HepG2 (cell line): ENCODE data around the gene SGPL1. TPM values are rescaled to one million over a fixed set of nuclear protein-coding genes. Genes with fewer than 3 reads are reported as not detected.

Experiments
- CEBPG ChIP-seq: IDR thresholded peaks from 2 replicates; pipeline ENCODE4 v1.6.1; 2016
- CSRNP1 ChIP-seq: sonication (generic); formaldehyde crosslinking; IDR thresholded peaks from 2 replicates; pipeline ENCODE4 v1.8.1; 2023; ENCODE audit warnings: mild to moderate bottlenecking, missing genetic modification reagents
- HNRNPL ChIP-seq: fragments of 200-400 bp; formaldehyde crosslinking; IDR thresholded peaks from 2 replicates; pipeline ENCODE4 v1.6.1; 2017; ENCODE audit warnings: mild to moderate bottlenecking, low read depth, low read length
- HOMEZ ChIP-seq: IDR thresholded peaks from 2 replicates; pipeline ENCODE4 v1.6.1; 2016; ENCODE audit warnings: low read depth
- HOXA5 ChIP-seq: sonication (generic); formaldehyde crosslinking; IDR thresholded peaks from 2 replicates; pipeline ENCODE4 v1.4.0; 2020; ENCODE audit warnings: missing genetic modification reagents
- MEF2D ChIP-seq: sonication (generic); formaldehyde crosslinking; IDR thresholded peaks from 2 replicates; pipeline ENCODE4 v1.5.1; 2020; ENCODE audit warnings: mild to moderate bottlenecking, missing genetic modification reagents
- NBN ChIP-seq: fragments of 450-650 bp; conservative IDR thresholded peaks from 2 replicates; pipeline ENCODE4 v1.6.1; 2017
- TRAFD1 ChIP-seq: sonication (generic); formaldehyde crosslinking; IDR thresholded peaks from 2 replicates; pipeline ENCODE4 v1.5.1; 2020; ENCODE audit warnings: missing genetic modification reagents, mild to moderate bottlenecking, borderline replicate concordance
- ZC3H4 ChIP-seq: sonication (generic); formaldehyde crosslinking; IDR thresholded peaks from 2 replicates; pipeline ENCODE4 v1.4.0; 2020; ENCODE audit warnings: missing genetic modification reagents, borderline replicate concordance
- ZIK1 ChIP-seq: sonication (generic); formaldehyde crosslinking; IDR thresholded peaks from 2 replicates; pipeline ENCODE4 v1.5.0; 2020; ENCODE audit warnings: mild to moderate bottlenecking, low read depth, missing genetic modification reagents, borderline replicate concordance
- ZNF136 ChIP-seq: sonication (generic); formaldehyde crosslinking; IDR thresholded peaks from 2 replicates; pipeline ENCODE4 v1.8.1; 2022; ENCODE audit warnings: low read depth, mild to moderate bottlenecking, moderate library complexity, missing genetic modification reagents
- ZNF256 ChIP-seq: sonication (generic); formaldehyde crosslinking; conservative IDR thresholded peaks from 2 replicates; pipeline ENCODE4 v1.4.0; 2020; ENCODE audit warnings: missing genetic modification reagents
- ZNF354B ChIP-seq: sonication (generic); formaldehyde crosslinking; IDR thresholded peaks from 2 replicates; pipeline ENCODE4 v1.8.0; 2022; ENCODE audit warnings: mild to moderate bottlenecking, missing genetic modification reagents
- ZNF761 ChIP-seq: sonication (generic); formaldehyde crosslinking; conservative IDR thresholded peaks from 2 replicates; pipeline ENCODE4 v1.4.0; 2020; ENCODE audit warnings: mild to moderate bottlenecking, missing genetic modification reagents
- ZNF850 ChIP-seq: sonication (generic); formaldehyde crosslinking; conservative IDR thresholded peaks from 2 replicates; pipeline ENCODE4 v1.9.0; 2021; ENCODE audit warnings: mild to moderate bottlenecking, missing genetic modification reagents
- ZNF891 ChIP-seq: sonication (generic); formaldehyde crosslinking; IDR thresholded peaks from 2 replicates; pipeline ENCODE4 v1.5.0; 2020; ENCODE audit warnings: mild to moderate bottlenecking, missing genetic modification reagents
- ZSCAN29 ChIP-seq: sonication (generic); formaldehyde crosslinking; conservative IDR thresholded peaks from 2 replicates; pipeline ENCODE4 v1.4.0; 2020; ENCODE audit warnings: mild to moderate bottlenecking, missing genetic modification reagents
- polyA plus RNA-seq, 8 experiments: library from polyadenylated mRNA; depleted of rRNA in 3 of 8; stranded (reverse) in 7 of 8; unstranded in 1 of 8; fragments of >200 nt; fragmentation: Illumina TruSeq in 4 of 8; extraction: Trizol in 4 of 8; gene quantifications; 2 replicates each; pipeline versions ENCODE4 v1.2.1 to v1.2.3, GENCODE V29; 2011 to 2016; ENCODE audit warnings: low read depth in 4 of 8, missing spikeins in 1 of 8, mixed read lengths in 1 of 8; ENCODE audit not compliant: insufficient read depth in 1 of 8
- total RNA-seq, 5 experiments: library from RNA; depleted of rRNA; stranded (reverse); fragments of >200 nt; fragmentation: Illumina TruSeq; extraction: Trizol; gene quantifications; 2 replicates each; pipeline ENCODE4 v1.2.3, GENCODE V29; 2016; ENCODE audit warnings: low read depth in 1 of 5
- TF ChIP-seq, protein P1 (sequence below): sonication (generic); formaldehyde crosslinking; IDR thresholded peaks from 2 replicates; pipeline ENCODE4 v1.4.0; 2020; ENCODE audit warnings: mild to moderate bottlenecking, missing genetic modification reagents
- TF ChIP-seq, protein P2 (sequence below): sonication (generic); formaldehyde crosslinking; IDR thresholded peaks from 2 replicates; pipeline ENCODE4 v1.5.0; 2020; ENCODE audit warnings: mild to moderate bottlenecking, missing genetic modification reagents
- TF ChIP-seq, protein P3 (sequence below): IDR thresholded peaks from 2 replicates; pipeline ENCODE4 v1.6.1; 2018; ENCODE audit warnings: missing genetic modification reagents

The SGPL1 gene
- total and polyA plus RNA-seq, 2 of the 13 experiments (the other 11 are each of a cell fraction or from before 2014, with no cell fraction given): 17.6 to 25.0 TPM

GRCh38 chr10:70816220-70816894 is 609 bp downstream of the SGPL1 start (continued):
- TF ChIP-seq ZNF761 (CRISPR knock-in tag): no peak
- TF ChIP-seq TRAFD1 (CRISPR knock-in tag): no peak
- TF ChIP-seq, protein P1, sequence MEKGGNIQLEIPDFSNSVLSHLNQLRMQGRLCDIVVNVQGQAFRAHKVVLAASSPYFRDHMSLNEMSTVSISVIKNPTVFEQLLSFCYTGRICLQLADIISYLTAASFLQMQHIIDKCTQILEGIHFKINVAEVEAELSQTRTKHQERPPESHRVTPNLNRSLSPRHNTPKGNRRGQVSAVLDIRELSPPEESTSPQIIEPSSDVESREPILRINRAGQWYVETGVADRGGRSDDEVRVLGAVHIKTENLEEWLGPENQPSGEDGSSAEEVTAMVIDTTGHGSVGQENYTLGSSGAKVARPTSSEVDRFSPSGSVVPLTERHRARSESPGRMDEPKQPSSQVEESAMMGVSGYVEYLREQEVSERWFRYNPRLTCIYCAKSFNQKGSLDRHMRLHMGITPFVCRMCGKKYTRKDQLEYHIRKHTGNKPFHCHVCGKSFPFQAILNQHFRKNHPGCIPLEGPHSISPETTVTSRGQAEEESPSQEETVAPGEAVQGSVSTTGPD (CRISPR knock-in tag): no peak
- TF ChIP-seq HOMEZ (CRISPR knock-in tag): no peak
- TF ChIP-seq HOXA5 (CRISPR knock-in tag): no peak
- no peak for TF ChIP-seq ZNF891 (CRISPR knock-in tag)
- TF ChIP-seq, protein P2, sequence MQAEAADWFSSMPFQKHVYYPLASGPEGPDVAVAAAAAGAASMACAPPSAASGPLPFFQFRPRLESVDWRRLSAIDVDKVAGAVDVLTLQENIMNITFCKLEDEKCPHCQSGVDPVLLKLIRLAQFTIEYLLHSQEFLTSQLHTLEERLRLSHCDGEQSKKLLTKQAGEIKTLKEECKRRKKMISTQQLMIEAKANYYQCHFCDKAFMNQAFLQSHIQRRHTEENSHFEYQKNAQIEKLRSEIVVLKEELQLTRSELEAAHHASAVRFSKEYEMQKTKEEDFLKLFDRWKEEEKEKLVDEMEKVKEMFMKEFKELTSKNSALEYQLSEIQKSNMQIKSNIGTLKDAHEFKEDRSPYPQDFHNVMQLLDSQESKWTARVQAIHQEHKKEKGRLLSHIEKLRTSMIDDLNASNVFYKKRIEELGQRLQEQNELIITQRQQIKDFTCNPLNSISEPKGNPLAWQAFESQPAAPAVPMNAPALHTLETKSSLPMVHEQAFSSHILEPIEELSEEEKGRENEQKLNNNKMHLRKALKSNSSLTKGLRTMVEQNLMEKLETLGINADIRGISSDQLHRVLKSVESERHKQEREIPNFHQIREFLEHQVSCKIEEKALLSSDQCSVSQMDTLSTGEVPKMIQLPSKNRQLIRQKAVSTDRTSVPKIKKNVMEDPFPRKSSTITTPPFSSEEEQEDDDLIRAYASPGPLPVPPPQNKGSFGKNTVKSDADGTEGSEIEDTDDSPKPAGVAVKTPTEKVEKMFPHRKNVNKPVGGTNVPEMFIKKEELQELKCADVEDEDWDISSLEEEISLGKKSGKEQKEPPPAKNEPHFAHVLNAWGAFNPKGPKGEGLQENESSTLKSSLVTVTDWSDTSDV (CRISPR knock-in tag): no peak
- TF ChIP-seq ZSCAN29 (CRISPR knock-in tag): no peak
- no peak for TF ChIP-seq ZNF136 (CRISPR knock-in tag)
- TF ChIP-seq NBN: no peak
- TF ChIP-seq CEBPG (CRISPR knock-in tag): 0 out of 2 replicates have a peak, but pooled peaks have one; percentile 14
- TF ChIP-seq ZIK1 (CRISPR knock-in tag): no peak
- TF ChIP-seq ZNF256 (CRISPR knock-in tag): no peak
- TF ChIP-seq ZNF850 (CRISPR knock-in tag): no peak
- TF ChIP-seq ZC3H4: no peak
- TF ChIP-seq ZNF354B (CRISPR knock-in tag): no peak
- TF ChIP-seq, protein P3, sequence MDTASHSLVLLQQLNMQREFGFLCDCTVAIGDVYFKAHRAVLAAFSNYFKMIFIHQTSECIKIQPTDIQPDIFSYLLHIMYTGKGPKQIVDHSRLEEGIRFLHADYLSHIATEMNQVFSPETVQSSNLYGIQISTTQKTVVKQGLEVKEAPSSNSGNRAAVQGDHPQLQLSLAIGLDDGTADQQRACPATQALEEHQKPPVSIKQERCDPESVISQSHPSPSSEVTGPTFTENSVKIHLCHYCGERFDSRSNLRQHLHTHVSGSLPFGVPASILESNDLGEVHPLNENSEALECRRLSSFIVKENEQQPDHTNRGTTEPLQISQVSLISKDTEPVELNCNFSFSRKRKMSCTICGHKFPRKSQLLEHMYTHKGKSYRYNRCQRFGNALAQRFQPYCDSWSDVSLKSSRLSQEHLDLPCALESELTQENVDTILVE (CRISPR knock-in tag): no peak
- no peak for TF ChIP-seq HNRNPL
- TF ChIP-seq MEF2D: no peak
- no peak for TF ChIP-seq CSRNP1 (CRISPR knock-in tag)
